Mucosa of descending colon (tissue), 3 donors: ENCODE data around the gene SSR2. TPM values are rescaled to one million over a fixed set of nuclear protein-coding genes. Genes with fewer than 3 reads are reported as not detected.

Source experiments
- ATAC-seq: fragments of 200-7000 bp; cut with Tn5 transposase; one replicate; pipeline ENCODE4 v1.9.1; 2020; ENCODE audit warnings: mild to moderate bottlenecking, moderate library complexity
- DNase-seq, 3 donors: peaks; one replicate each; pipeline ENCODE4 v3.0.0-alpha.2; 2020
- H3K36me3 ChIP-seq: fragments of 200-600 bp; one replicate; pipeline ENCODE4 v1.8.0; 2021; ENCODE audit warnings: low read depth, mild to moderate bottlenecking
- H3K4me1 ChIP-seq: fragments of 200-600 bp; one replicate; pipeline ENCODE4 v1.8.0; 2021; ENCODE audit warnings: low read depth, mild to moderate bottlenecking
- H3K4me3 ChIP-seq: fragments of 200-600 bp; one replicate; pipeline ENCODE4 v1.8.0; 2021; ENCODE audit warnings: mild to moderate bottlenecking
- H3K9me3 ChIP-seq: fragments of 200-600 bp; one replicate; pipeline ENCODE4 v1.8.0; 2021; ENCODE audit warnings: mild to moderate bottlenecking
- intact Hi-C, 2 donors: fragments of 100-400 bp; cut with DNase I in 1 of 2; cut with micrococcal nuclease in 1 of 2; formaldehyde crosslinking; loops; one replicate each; pipeline versions ENCODE4 v1.11.0 to v1.11.1; 2022; cut with DNase I, micrococcal nuclease
- total RNA-seq, 3 donors: library from RNA; stranded (reverse); fragmentation: NEBNext Ultra II Directional in 2 of 3; extraction: Animal tissue kit (Norgen Biotek cat#: 25700) in 2 of 3; gene quantifications; one replicate each; pipeline versions ENCODE4 v1.2.1 to v1.2.4, GENCODE V29; 2021 to 2023
- TF ChIP-seq, protein P1 (sequence below): fragments of 200-600 bp; IDR thresholded peaks from one replicate; pipeline ENCODE4 v1.8.0; 2022; ENCODE audit warnings: antibody characterized with exemption, mild to moderate bottlenecking
- donor health status: DM: no; HTN: no; CAD: no; lungs with moderate emphysema.
- donor health status: DM: no; HTN: no; CAD: no.
- donor health status: DM: no; HTN: yes; CAD: no.

SSR2 gene
- total RNA-seq, 3 donors from 2014 or later, result 144 to 203 (median 164) TPM

DNA sequence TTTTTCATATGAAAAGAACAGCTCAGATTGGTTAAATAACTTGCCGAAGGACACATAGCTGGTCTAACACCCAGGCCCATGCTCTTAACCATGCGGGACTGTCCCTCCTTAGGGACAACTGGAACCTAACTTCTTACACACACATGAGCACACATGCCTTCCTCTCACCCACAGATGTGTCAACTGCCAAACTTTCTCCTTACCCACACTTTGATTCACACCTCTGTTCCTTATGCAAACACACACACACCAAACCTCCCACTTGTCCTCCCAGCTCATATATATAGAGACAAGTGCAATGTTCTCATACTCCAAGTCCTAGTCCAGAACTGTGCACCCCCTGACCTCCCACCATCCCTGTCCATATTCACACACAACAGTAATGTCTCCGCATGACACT lies 44.5 kb upstream of the SSR2 start:
- TF ChIP-seq, protein P1, sequence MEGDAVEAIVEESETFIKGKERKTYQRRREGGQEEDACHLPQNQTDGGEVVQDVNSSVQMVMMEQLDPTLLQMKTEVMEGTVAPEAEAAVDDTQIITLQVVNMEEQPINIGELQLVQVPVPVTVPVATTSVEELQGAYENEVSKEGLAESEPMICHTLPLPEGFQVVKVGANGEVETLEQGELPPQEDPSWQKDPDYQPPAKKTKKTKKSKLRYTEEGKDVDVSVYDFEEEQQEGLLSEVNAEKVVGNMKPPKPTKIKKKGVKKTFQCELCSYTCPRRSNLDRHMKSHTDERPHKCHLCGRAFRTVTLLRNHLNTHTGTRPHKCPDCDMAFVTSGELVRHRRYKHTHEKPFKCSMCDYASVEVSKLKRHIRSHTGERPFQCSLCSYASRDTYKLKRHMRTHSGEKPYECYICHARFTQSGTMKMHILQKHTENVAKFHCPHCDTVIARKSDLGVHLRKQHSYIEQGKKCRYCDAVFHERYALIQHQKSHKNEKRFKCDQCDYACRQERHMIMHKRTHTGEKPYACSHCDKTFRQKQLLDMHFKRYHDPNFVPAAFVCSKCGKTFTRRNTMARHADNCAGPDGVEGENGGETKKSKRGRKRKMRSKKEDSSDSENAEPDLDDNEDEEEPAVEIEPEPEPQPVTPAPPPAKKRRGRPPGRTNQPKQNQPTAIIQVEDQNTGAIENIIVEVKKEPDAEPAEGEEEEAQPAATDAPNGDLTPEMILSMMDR, result no peak
- Histone ChIP-seq H3K9me3 (no peaks in the 10 kb centered on the region), H3K4me1 (peaks cover 1% of the 10 kb centered on the region), H3K36me3 (no peaks in the 10 kb centered on the region), H3K4me3 (no peak overlapping the region)
- DNase-seq (no peak), ATAC-seq (no peak)
- intact Hi-C loops, result no loop called here

DNA sequence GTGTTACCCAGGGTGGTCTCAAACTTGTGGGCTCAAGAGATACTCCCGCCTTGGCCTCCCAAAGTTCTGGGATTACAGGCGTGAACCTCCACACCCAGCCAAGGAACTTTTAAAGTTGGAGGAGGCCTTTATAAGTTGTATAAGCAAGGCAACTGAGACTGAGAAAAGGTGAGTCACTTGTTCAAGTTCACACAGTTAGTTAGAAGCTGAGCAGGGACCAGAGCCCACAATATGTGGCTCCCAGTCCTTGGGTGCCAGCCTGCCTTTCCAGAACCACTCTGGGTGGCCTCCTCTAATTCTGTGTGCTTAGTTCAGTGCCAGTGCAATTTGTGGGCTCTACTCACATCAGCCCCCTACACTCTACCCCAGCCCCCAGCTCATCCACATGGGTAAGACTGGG lies 43.9 kb upstream of the SSR2 start:
- Histone ChIP-seq H3K4me1 (peaks cover 3% of the 10 kb centered on the region), H3K4me3 (no peak overlapping the region), H3K9me3 (no peaks in the 10 kb centered on the region), H3K36me3 (no peaks in the 10 kb centered on the region)
- ATAC-seq (no peak), DNase-seq (no peak)
- intact Hi-C loops, result no loop called here
- TF ChIP-seq, protein P1, result no peak

DNA sequence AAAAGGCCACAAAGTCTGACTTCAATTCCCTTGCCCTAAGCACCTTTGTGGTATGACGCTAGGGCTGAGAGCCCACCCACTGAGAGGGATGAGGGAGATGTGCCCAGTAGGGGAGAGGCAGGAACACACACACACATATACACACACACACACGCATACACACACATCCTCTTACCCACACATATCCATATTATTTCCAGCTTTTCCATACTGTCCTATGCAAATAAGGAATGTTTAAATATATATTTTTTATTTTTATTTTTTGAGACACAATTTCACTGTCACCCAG lies 43.2 kb upstream of the SSR2 start:
- Histone ChIP-seq H3K4me1 (peaks cover 3% of the 10 kb centered on the region), H3K9me3 (no peaks in the 10 kb centered on the region), H3K4me3 (no peak overlapping the region), H3K36me3 (no peaks in the 10 kb centered on the region)
- intact Hi-C loops, result no loop called here
- TF ChIP-seq, protein P1, result no peak
- DNase-seq (no peak), ATAC-seq (no peak)

GRCh38 chr1:156062189-156062588 lies 41.4 kb upstream of the SSR2 start:
- intact Hi-C loops, result no loop called here
- DNase-seq, result peak; percentile 62 to 74 (median 72)
- TF ChIP-seq, protein P1, result no peak
- Histone ChIP-seq H3K4me1 (peaks cover 3% of the 10 kb centered on the region), H3K4me3 (no peak overlapping the region), H3K36me3 (no peaks in the 10 kb centered on the region), H3K9me3 (no peaks in the 10 kb centered on the region)
- peak; percentile 68 for ATAC-seq

GRCh38 chr1:156060937-156061636 lies 40.3 kb upstream of the SSR2 start, which contains the start of gene RAB25:
Gene RAB25 (plus strand): TSS chr1:156061160. CDS start chr1:156061401, 241 bp downstream.
- ATAC-seq (peak; percentile 92), DNase-seq (peak; percentile 86 to 91 (median 87))
- intact Hi-C loops, result no loop called here
- H3K4me3 ChIP-seq, result peak within 1 kb of the TSS; percentile 18
- TF ChIP-seq, protein P1, result no peak
- H3K36me3 ChIP-seq, result no peaks in the 10 kb centered on the region
- no peaks in the 10 kb centered on the region for H3K9me3 ChIP-seq
- peaks cover 3% of the 10 kb centered on the region for H3K4me1 ChIP-seq
